ENCODE results near the gene NYNRIN. TPM values are rescaled to one million over a fixed set of nuclear protein-coding genes. Genes with fewer than 3 reads are reported as not detected.
"Not testable (repeated sequence)": the region's sequence is repeated elsewhere in the genome, so short reads cannot be mapped to it uniquely, and the experiment has no call there.

Gene NYNRIN
- total RNA-seq, 1 donor from 2014 or later = not detected

DNA sequence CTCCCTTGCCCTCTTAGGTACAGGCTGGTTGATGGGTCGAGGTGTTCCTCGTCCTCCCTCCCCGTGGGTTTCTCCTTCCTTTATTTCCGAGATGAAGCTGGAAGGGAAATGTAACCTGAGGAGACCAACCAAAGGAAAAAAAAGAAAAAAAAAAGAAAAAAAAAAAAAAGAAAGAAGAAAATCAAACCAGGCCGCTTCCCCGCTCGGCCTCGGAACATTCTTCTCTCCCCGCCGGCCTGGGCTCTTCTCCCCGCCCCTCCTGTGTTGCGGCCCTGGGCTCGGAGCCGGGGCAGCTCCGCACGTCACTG, 32.4 kb upstream of the NYNRIN start:
- intact Hi-C loops (cut with micrococcal nuclease) = no loop called here
- no peak overlapping the region for H3K27ac Mint-ChIP-seq
- no peaks in the 10 kb centered on the region for H3K9me3 Mint-ChIP-seq
- no peak for DNase-seq
- no peak overlapping the region for H3K4me3 Mint-ChIP-seq
- H3K27me3 Mint-ChIP-seq = peaks cover 67% of the 10 kb centered on the region
- H3K4me1 Mint-ChIP-seq = peaks cover 18% of the 10 kb centered on the region
- no peaks in the 10 kb centered on the region for H3K36me3 Mint-ChIP-seq (ENCODE audit: low read depth)

DNA sequence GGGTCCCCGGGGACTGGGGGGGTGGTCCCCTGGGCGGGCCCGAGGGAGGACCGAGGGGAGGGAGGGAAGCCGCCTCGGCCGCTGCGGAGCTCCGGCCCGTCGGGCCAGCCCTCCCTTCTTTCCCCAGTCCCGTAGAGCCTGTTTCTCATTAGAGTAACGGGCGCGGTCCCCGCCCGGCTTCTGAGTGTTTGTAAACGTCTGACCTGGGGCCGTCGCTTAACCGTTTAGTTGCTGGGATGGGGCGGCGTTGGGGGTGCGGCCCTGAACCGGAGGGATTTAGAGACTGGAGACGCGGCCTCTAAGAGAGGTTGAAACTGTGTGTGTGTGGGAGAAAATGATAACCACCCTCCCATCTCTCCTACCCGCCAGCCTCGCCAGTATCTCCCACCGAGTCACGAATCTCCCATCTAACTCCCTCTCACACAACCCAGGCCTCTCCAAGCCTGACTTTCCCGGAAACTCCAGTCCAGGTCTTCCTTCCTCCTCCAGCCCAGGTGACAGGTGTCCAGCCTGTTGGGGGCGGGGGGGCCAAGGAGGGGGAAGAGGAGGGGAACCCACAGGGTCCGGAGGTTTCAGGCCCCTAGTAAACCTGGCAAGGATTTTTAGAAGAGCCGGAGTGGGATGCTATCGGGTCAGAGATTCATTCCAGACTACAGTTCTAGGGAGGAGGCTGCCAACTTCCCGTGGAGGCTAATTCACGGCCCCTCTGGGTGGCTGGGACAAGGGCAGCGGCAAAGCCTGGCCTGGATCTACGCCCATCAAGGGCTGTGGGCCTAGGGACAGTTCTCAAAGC, 31.9 kb upstream of the NYNRIN start:
- DNase-seq = peak; percentile 63
- Mint-ChIP-seq H3K36me3 (ENCODE audit: low read depth) (no peaks in the 10 kb centered on the region), H3K27me3 (peaks cover 67% of the 10 kb centered on the region), H3K4me3 (peak overlapping the region; percentile 49), H3K27ac (no peak overlapping the region), H3K4me1 (peaks cover 18% of the 10 kb centered on the region), H3K9me3 (no peaks in the 10 kb centered on the region)
- intact Hi-C loops (cut with micrococcal nuclease) = no loop called here

DNA sequence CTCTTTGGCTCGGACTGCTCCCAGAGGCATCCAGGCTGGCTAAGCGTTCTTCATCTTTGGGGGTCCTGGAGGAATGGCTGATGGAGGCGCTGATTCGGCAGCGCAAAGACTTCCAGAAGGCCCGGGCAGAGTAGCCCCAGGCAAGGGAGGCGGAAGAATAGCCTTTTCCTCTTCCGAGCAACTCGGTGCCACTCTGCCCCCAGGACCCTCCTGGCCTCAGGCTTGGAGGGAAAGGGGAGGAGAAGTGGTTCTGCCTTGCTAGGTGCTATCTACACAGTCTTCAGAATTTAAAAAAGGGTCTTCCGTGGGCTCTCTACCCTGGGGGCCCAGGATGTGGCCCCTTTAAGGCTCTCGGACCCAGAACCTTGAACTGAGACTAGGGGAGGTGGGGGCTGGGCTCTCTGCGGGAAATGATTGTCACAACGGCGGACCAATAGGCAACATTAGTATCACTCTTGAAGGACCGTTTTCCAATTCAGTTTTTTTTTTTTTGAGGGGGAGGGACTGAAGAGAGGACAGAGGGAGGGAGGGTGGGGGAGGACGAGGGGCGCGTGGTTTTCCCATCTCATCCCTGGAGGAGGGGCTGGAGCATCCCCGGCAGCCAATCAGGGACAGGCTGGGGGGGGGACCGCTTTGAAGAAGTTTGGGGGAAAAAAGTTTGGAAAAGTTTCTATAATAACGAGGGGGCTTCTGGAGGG, 31.1 kb upstream of the NYNRIN start, which contains the start of gene NFATC4:
NFATC4 (plus strand) TSS at position 671 of the 698 bp plus-strand sequence. CDS start 157 bp downstream, outside the sequence.
- Mint-ChIP-seq H3K4me1 (peaks cover 18% of the 10 kb centered on the region), H3K9me3 (no peaks in the 10 kb centered on the region), H3K36me3 (ENCODE audit: low read depth) (no peaks in the 10 kb centered on the region), H3K27ac (peak within 1 kb of the TSS; percentile 6), H3K27me3 (peaks cover 63% of the 10 kb centered on the region), H3K4me3 (peak within 1 kb of the TSS; percentile 49)
- DNase-seq = no peak
- intact Hi-C loops (cut with micrococcal nuclease) = no loop called here

DNA sequence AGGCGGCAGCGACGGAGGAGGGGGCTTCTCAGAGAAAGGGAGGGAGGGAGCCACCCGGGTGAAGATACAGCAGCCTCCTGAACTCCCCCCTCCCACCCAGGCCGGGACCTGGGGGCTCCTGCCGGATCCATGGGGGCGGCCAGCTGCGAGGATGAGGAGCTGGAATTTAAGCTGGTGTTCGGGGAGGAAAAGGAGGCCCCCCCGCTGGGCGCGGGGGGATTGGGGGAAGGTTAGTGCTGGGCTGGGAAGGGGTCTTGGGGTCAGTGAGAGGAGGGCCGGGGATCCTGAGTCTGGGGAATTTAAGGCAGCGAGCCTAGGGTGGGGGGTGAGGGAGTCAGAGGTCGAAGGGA, 30.6 kb upstream of the NYNRIN start:
- Mint-ChIP-seq H3K27ac (no peak overlapping the region), H3K36me3 (ENCODE audit: low read depth) (no peaks in the 10 kb centered on the region), H3K4me3 (peak overlapping the region; percentile 47), H3K4me1 (peaks cover 18% of the 10 kb centered on the region), H3K27me3 (peaks cover 60% of the 10 kb centered on the region), H3K9me3 (no peaks in the 10 kb centered on the region)
- no peak for DNase-seq
- intact Hi-C loops (cut with micrococcal nuclease) = no loop called here

DNA sequence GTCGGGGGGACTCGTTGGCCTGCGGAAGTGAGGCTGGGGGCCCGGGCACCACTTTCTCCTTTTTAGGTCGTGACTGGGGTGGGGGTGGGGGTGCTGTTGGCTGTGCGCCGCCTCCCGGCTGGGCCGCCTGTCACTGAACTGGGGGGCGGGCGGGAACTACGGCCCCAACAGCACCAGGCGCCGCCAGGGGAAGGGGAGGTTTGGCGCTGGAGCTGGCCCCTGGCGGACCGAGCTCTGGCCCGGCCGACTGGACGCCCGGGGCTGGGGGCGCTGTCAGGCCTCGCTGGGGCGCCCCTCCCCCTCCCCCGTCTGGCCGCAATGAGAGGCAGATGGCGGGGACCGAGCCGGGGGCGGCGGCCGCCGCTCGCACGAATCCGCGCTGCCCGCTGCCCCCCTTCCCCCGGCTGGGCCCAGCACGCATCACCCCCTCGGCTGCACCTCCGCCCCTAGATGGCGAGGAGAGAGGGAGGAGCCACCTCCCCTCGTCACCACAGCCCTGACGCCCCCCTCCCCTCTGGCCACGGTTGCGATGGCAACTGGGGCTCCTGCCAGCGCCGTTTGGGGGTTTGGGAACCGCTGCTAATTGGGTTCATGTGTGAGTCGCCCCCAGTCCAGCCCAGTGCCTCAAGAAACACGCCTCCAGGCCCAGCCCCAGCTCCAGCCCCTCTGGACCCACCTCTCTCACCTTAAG, 30.1 kb upstream of the NYNRIN start:
- Mint-ChIP-seq H3K4me1 (peaks cover 18% of the 10 kb centered on the region), H3K9me3 (no peaks in the 10 kb centered on the region), H3K4me3 (peak overlapping the region; percentile 47), H3K27ac (no peak overlapping the region), H3K36me3 (ENCODE audit: low read depth) (no peaks in the 10 kb centered on the region), H3K27me3 (peaks cover 56% of the 10 kb centered on the region)
- no peak for DNase-seq
- intact Hi-C loops (cut with micrococcal nuclease) = no loop called here

DNA sequence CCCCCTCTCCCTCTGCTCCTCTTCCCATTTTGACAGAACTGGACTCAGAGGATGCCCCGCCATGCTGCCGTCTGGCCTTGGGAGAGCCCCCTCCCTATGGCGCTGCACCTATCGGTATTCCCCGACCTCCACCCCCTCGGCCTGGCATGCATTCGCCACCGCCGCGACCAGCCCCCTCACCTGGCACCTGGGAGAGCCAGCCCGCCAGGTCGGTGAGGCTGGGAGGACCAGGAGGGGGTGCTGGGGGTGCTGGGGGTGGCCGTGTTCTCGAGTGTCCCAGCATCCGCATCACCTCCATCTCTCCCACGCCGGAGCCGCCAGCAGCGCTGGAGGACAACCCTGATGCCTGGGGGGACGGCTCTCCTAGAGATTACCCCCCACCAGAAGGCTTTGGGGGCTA, 29.3 kb upstream of the NYNRIN start:
- H3K27ac Mint-ChIP-seq = no peak overlapping the region
- no peaks in the 10 kb centered on the region for H3K36me3 Mint-ChIP-seq (ENCODE audit: low read depth)
- intact Hi-C loops (cut with micrococcal nuclease) = no loop called here
- H3K9me3 Mint-ChIP-seq = no peaks in the 10 kb centered on the region
- H3K4me3 Mint-ChIP-seq = peak overlapping the region; percentile 31
- peaks cover 18% of the 10 kb centered on the region for H3K4me1 Mint-ChIP-seq
- no peak for DNase-seq
- H3K27me3 Mint-ChIP-seq = peaks cover 56% of the 10 kb centered on the region

DNA sequence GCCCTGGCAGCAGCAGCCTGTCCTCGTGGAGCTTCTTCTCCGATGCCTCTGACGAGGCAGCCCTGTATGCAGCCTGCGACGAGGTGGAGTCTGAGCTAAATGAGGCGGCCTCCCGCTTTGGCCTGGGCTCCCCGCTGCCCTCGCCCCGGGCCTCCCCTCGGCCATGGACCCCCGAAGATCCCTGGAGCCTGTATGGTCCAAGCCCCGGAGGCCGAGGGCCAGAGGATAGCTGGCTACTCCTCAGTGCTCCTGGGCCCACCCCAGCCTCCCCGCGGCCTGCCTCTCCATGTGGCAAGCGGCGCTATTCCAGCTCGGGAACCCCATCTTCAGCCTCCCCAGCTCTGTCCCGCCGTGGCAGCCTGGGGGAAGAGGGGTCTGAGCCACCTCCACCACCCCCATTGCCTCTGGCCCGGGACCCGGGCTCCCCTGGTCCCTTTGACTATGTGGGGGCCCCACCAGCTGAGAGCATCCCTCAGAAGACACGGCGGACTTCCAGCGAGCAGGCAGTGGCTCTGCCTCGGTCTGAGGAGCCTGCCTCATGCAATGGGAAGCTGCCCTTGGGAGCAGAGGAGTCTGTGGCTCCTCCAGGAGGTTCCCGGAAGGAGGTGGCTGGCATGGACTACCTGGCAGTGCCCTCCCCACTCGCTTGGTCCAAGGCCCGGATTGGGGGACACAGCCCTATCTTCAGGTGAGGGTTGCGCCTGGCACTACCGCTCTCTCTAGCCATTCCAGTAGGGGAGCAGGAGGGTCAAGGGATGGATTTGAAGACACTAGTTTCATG, 28.7 kb upstream of the NYNRIN start:
- DNase-seq = no peak
- H3K4me1 Mint-ChIP-seq = peaks cover 17% of the 10 kb centered on the region
- peaks cover 53% of the 10 kb centered on the region for H3K27me3 Mint-ChIP-seq
- intact Hi-C loops (cut with micrococcal nuclease) = no loop called here
- no peaks in the 10 kb centered on the region for H3K36me3 Mint-ChIP-seq (ENCODE audit: low read depth)
- no peak overlapping the region for H3K4me3 Mint-ChIP-seq
- H3K9me3 Mint-ChIP-seq = no peaks in the 10 kb centered on the region
- no peak overlapping the region for H3K27ac Mint-ChIP-seq

DNA sequence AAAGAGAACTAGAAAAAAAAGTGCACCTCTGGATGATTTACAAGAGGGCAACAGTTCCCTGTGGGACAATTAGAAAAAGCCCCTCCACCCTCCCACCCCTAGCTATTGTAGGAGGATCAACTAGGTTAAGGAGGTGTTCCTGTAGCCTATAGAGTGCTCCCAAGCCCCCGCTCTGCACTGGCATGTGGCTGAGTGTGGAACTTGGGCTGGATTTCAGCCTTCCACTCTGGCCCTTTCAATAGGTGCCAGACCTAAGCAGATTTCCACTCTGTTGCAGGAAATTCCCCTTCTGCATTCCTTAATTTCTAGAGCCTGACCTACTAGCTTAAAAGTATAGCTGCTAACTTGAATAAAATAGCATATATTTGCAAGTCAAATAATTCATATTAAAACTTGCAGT, 28.1 kb upstream of the NYNRIN start:
- intact Hi-C loops (cut with micrococcal nuclease) = no loop called here
- Mint-ChIP-seq H3K9me3 (no peaks in the 10 kb centered on the region), H3K27ac (no peak overlapping the region), H3K4me1 (peaks cover 12% of the 10 kb centered on the region), H3K4me3 (no peak overlapping the region), H3K36me3 (ENCODE audit: low read depth) (no peaks in the 10 kb centered on the region), H3K27me3 (peaks cover 47% of the 10 kb centered on the region)
- DNase-seq = no peak

DNA sequence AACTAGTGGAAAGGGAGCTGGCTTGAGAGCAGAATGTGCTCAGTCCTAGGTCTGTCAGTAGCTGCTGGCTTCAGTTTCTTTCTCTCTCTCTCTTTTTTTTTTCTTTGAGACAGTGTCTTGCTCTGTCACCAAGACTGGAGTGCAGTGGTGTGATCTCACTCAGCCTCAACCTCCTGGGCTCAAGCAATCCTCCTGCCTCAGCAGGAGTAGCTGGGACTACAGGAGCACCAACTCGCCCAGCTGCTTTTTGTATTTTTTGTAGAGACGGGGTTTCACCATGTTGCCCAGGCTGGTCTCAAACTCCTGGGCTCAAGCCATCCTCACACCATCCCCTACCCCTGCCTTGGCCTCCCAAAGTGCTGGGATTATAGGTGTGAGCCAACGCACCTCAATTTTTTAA, 27.2 kb upstream of the NYNRIN start:
- H3K27ac Mint-ChIP-seq; DNase-seq; H3K4me3 Mint-ChIP-seq; H3K4me1 Mint-ChIP-seq; intact Hi-C loops (cut with micrococcal nuclease); H3K9me3 Mint-ChIP-seq; H3K36me3 Mint-ChIP-seq (ENCODE audit: low read depth): not testable (repeated sequence)
- peaks cover 43% of the 10 kb centered on the region for H3K27me3 Mint-ChIP-seq

DNA sequence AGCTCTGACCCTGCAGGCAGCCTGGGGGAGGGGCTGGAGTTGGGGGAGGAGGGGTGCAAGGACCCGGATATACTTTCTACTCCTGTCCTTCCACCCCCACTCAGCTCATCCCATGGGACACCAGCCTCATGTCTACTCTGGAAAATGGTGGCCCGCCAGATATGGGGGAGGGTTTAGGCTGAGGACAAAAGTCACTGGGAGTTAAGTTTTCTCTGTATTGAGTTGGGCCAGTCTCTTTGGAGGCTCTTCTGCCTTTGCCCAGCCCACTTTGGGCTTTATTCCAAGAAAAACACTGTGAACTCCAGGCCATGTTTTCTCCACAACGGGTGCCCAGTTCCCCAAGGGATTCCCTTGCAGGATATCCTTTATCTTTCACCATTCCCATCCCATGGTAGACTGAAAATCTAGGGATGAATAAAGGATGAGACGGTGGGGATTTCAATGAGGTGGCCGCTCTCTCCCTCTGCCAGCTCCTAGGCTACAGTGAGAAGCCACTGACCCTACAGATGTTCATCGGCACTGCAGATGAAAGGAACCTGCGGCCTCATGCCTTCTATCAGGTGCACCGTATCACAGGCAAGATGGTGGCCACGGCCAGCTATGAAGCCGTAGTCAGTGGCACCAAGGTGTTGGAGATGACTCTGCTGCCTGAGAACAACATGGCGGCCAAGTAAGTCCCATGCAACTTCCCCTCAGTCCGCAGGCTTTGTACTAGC, 25.9 kb upstream of the NYNRIN start:
- DNase-seq = no peak
- intact Hi-C loops (cut with micrococcal nuclease) = no loop called here
- Mint-ChIP-seq H3K9me3 (no peaks in the 10 kb centered on the region), H3K36me3 (ENCODE audit: low read depth) (no peaks in the 10 kb centered on the region), H3K27ac (no peak overlapping the region), H3K27me3 (peaks cover 31% of the 10 kb centered on the region), H3K4me3 (no peak overlapping the region), H3K4me1 (no peaks in the 10 kb centered on the region)

DNA sequence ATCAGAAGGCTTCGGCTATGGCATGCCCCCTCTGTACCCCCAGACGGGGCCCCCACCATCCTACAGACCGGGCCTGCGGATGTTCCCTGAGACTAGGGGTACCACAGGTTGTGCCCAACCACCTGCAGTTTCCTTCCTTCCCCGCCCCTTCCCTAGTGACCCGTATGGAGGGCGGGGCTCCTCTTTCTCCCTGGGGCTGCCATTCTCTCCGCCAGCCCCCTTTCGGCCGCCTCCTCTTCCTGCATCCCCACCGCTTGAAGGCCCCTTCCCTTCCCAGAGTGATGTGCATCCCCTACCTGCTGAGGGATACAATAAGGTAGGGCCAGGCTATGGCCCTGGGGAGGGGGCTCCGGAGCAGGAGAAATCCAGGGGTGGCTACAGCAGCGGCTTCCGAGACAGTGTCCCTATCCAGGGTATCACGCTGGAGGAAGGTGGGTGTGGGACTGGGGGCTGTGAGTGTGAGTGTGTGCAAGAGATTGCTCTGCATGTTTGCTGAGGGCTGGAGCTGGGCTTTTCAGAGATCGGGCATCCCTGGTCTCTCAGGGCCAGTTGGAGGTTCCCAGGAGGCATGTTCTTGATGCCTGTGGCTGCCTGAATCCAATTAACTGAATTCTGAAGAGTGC, 22.2 kb upstream of the NYNRIN start:
- intact Hi-C loops (cut with micrococcal nuclease) = no loop called here
- no peak overlapping the region for H3K27ac Mint-ChIP-seq
- no peaks in the 10 kb centered on the region for H3K9me3 Mint-ChIP-seq
- H3K4me3 Mint-ChIP-seq = no peak overlapping the region
- peaks cover 1% of the 10 kb centered on the region for H3K4me1 Mint-ChIP-seq
- H3K36me3 Mint-ChIP-seq (ENCODE audit: low read depth) = no peaks in the 10 kb centered on the region
- H3K27me3 Mint-ChIP-seq = peaks cover 5% of the 10 kb centered on the region
- no peak for DNase-seq

DNA sequence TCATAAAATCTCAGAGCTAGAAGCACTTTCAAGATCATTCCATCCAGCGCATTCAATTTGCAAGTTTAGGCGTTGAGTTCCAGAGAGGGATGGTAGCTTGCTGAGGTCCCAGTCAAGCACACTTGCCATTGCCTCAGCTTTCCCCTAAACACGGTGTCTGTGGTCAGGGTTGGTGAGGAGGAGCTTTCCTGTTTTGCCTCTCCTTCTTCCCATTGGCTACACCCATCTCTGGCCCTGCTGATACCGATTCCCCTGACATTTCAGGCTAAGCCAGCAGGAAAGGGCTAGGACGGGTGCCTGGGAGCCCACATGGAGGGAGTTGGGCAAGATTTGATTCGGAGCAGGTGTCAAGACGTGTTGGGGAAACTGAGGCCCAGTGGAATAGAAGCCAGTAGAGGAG, 21.7 kb upstream of the NYNRIN start:
- H3K4me1 Mint-ChIP-seq = peaks cover 1% of the 10 kb centered on the region
- H3K27ac Mint-ChIP-seq = no peak overlapping the region
- H3K27me3 Mint-ChIP-seq = peaks cover 2% of the 10 kb centered on the region
- H3K4me3 Mint-ChIP-seq = no peak overlapping the region
- H3K9me3 Mint-ChIP-seq = no peaks in the 10 kb centered on the region
- intact Hi-C loops (cut with micrococcal nuclease) = no loop called here
- DNase-seq = no peak
- no peaks in the 10 kb centered on the region for H3K36me3 Mint-ChIP-seq (ENCODE audit: low read depth)

DNA sequence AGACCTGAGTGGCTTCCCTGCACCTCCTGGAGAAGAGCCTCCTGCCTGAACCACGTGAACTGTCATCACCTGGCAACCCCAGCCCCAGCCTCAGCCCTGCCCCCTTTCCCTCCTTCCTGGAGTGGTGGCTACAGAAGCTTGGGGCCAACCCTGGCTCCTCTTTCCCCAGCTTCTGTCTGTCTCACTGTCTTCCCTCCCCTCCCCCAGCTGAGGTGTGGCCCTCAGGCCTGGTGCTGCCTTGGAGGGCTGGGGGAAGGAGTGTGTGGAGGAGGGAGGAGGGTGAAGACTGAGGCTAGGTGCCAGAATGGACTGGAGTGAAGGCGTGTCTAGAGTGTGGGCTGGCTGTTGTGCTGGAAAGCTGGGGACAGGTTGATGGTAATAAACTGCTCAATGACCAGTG, 21.1 kb upstream of the NYNRIN start:
- H3K4me3 Mint-ChIP-seq = no peak overlapping the region
- intact Hi-C loops (cut with micrococcal nuclease) = no loop called here
- no peak for DNase-seq
- H3K9me3 Mint-ChIP-seq = no peaks in the 10 kb centered on the region
- H3K36me3 Mint-ChIP-seq (ENCODE audit: low read depth) = no peaks in the 10 kb centered on the region
- no peaks in the 10 kb centered on the region for H3K27me3 Mint-ChIP-seq
- peaks cover 1% of the 10 kb centered on the region for H3K4me1 Mint-ChIP-seq
- no peak overlapping the region for H3K27ac Mint-ChIP-seq
